Measurements from ENCODE around the gene PTPRM.

DNA sequence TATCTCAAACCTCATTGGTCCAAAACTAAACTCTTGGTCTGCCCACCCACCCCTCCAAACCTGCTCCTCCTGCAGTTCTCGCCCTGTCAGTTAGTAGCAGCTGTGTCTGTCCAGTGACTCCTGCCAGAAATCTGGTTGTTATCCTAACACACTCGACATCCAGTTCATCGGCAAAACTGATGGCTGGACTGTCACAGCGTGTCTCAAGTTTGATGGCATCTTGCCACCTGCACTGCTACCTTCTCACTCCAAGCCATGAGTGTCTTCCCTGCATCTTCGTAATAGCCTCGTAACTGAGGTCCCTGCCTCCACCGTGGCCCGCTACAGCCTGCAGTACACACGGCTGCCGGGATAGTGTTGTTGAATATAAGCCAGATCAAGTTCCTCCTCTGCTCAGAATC is 572.0 kb downstream of the PTPRM start:
- TF ChIP-seq, protein P1, sequence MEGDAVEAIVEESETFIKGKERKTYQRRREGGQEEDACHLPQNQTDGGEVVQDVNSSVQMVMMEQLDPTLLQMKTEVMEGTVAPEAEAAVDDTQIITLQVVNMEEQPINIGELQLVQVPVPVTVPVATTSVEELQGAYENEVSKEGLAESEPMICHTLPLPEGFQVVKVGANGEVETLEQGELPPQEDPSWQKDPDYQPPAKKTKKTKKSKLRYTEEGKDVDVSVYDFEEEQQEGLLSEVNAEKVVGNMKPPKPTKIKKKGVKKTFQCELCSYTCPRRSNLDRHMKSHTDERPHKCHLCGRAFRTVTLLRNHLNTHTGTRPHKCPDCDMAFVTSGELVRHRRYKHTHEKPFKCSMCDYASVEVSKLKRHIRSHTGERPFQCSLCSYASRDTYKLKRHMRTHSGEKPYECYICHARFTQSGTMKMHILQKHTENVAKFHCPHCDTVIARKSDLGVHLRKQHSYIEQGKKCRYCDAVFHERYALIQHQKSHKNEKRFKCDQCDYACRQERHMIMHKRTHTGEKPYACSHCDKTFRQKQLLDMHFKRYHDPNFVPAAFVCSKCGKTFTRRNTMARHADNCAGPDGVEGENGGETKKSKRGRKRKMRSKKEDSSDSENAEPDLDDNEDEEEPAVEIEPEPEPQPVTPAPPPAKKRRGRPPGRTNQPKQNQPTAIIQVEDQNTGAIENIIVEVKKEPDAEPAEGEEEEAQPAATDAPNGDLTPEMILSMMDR (conservative IDR thresholded peaks at IDR 0.05; ENCODE audit: low read length), result no peak
- TF ChIP-seq EZH2phosphoT487 (IDR thresholded peaks at IDR 0.05; ENCODE audit: borderline replicate concordance), result no peak

Data from Loucy (cell line).